ENCODE results near the gene TMLHE. TPM values are rescaled to one million over a fixed set of nuclear protein-coding genes. Genes with fewer than 3 reads are reported as not detected.
A peak's percentile ranks its signal among the peaks of the same experiment; 100 is the strongest.
"Not testable (repeated sequence)": the region's sequence is repeated elsewhere in the genome, so short reads cannot be mapped to it uniquely, and the experiment has no call there.

Gene TMLHE
- total and polyA plus RNA-seq, 4 experiments from 2014 or later = 12.8 to 15.7 (median 15.3) TPM

- DNase-seq = peak in 1 of 5 donors; percentile 20
- Mint-ChIP-seq H3K36me3 (peaks cover 11 to 23% of the 10 kb centered on the region in 2 donors), H3K4me3 (peak overlapping the region in 2 of 8 donors; percentile 20 to 37)
Observed at GRCh38 chrX:155577682-155578081, 35.1 kb downstream of the TMLHE start.

GRCh38 chrX:155563099-155563498 lies 49.7 kb downstream of the TMLHE start:
- DNase-seq = no peak
- Mint-ChIP-seq H3K9me3 (peaks cover 0 to 15% (median under 1%) of the 10 kb centered on the region in 8 donors), H3K36me3 (peaks cover 2 to 9% of the 10 kb centered on the region in 2 donors), H3K4me1 (peaks cover 0 to 2% (median 0%) of the 10 kb centered on the region in 4 donors), H3K27ac (no peak overlapping the region), H3K27me3 (no peaks in the 10 kb centered on the region), H3K4me3 (no peak overlapping the region)
- ChIA-PET CTCF (ENCODE audit: partially characterized antibody) (no interaction called here), POLR2A (ENCODE audit: partially characterized antibody) (no interaction called here)
- Histone ChIP-seq H3K9me3 (ENCODE audit: control insufficient read depth in 1 of 2, low read length in 2 of 2) (no peaks in the 10 kb centered on the region), H3K27me3 (ENCODE audit: insufficient read depth, low read length) (no peaks in the 10 kb centered on the region), H3K4me1 (ENCODE audit: insufficient read depth, low read length) (no peaks in the 10 kb centered on the region), H3K27ac (ENCODE audit: low read depth, low read length) (no peak overlapping the region), H3K4me3 (ENCODE audit: low read length in 2 of 2) (no peak overlapping the region), H3K36me3 (ENCODE audit: insufficient read depth, low read length) (no peaks in the 10 kb centered on the region)
- intact Hi-C loops (cut with micrococcal nuclease) = no loop called here

More at GRCh38 chrX:155577682-155578081, 35.1 kb downstream of the TMLHE start:
- ChIA-PET CTCF (ENCODE audit: partially characterized antibody) (no interaction called here), POLR2A (ENCODE audit: partially characterized antibody) (no interaction called here)
- Histone ChIP-seq H3K27me3 (ENCODE audit: insufficient read depth, low read length) (no peaks in the 10 kb centered on the region), H3K36me3 (ENCODE audit: insufficient read depth, low read length) (no peaks in the 10 kb centered on the region), H3K9me3 (ENCODE audit: control insufficient read depth in 1 of 2, low read length in 2 of 2) (no peaks in the 10 kb centered on the region), H3K27ac (ENCODE audit: low read depth, low read length) (no peak overlapping the region), H3K4me1 (ENCODE audit: insufficient read depth, low read length) (peaks cover 5% of the 10 kb centered on the region), H3K4me3 (ENCODE audit: low read length in 2 of 2) (no peak overlapping the region)
- peaks cover 2 to 15% (median 8%) of the 10 kb centered on the region in 4 donors for H3K4me1 Mint-ChIP-seq
- H3K9me3 Mint-ChIP-seq = peaks cover 0 to 35% (median 23%) of the 10 kb centered on the region in 8 donors
- no peaks in the 10 kb centered on the region for H3K27me3 Mint-ChIP-seq
- intact Hi-C loops (cut with micrococcal nuclease) = no loop called here
- peak overlapping the region in 2 of 7 donors; percentile 44 for H3K27ac Mint-ChIP-seq

GRCh38 chrX:155544881-155545280 lies 67.9 kb downstream of the TMLHE start:
- H3K4me3 Mint-ChIP-seq = no peak overlapping the region
- Histone ChIP-seq H3K4me1 (ENCODE audit: insufficient read depth, low read length) (no peaks in the 10 kb centered on the region), H3K36me3 (ENCODE audit: insufficient read depth, low read length) (peaks cover 7% of the 10 kb centered on the region), H3K27ac (ENCODE audit: low read depth, low read length) (no peak overlapping the region), H3K27me3 (ENCODE audit: insufficient read depth, low read length) (no peaks in the 10 kb centered on the region), H3K4me3 (ENCODE audit: low read length in 2 of 2) (no peak overlapping the region), H3K9me3 (ENCODE audit: control insufficient read depth in 1 of 2, low read length in 2 of 2) (peaks cover 0 to 3% of the 10 kb centered on the region in 2 donors)
- peaks cover 38 to 55% of the 10 kb centered on the region in 2 donors for H3K36me3 Mint-ChIP-seq
- H3K4me1 Mint-ChIP-seq = no peaks in the 10 kb centered on the region
- no peak overlapping the region for H3K27ac Mint-ChIP-seq
- DNase-seq = no peak
- H3K9me3 Mint-ChIP-seq = peaks cover 0 to 25% (median 21%) of the 10 kb centered on the region in 8 donors
- ChIA-PET POLR2A (ENCODE audit: partially characterized antibody) (no interaction called here), CTCF (ENCODE audit: partially characterized antibody) (no interaction called here)
- H3K27me3 Mint-ChIP-seq = no peaks in the 10 kb centered on the region
- intact Hi-C loops (cut with micrococcal nuclease) = no loop called here

GRCh38 chrX:155535866-155536265 lies 76.9 kb downstream of the TMLHE start:
- no peak overlapping the region for H3K4me3 ChIP-seq (ENCODE audit: low read length in 2 of 2)
- H3K4me1 ChIP-seq (ENCODE audit: insufficient read depth, low read length) = no peaks in the 10 kb centered on the region
- H3K27ac ChIP-seq (ENCODE audit: low read depth, low read length) = no peak overlapping the region
- Mint-ChIP-seq H3K27me3 (no peaks in the 10 kb centered on the region), H3K4me3 (no peak overlapping the region), H3K27ac (no peak overlapping the region), H3K36me3 (peaks cover 31 to 38% of the 10 kb centered on the region in 2 donors), H3K4me1 (no peaks in the 10 kb centered on the region), H3K9me3 (peaks cover 0 to 5% (median 1%) of the 10 kb centered on the region in 8 donors)
- POLR2A ChIA-PET (ENCODE audit: partially characterized antibody) = no interaction called here
- no peaks in the 10 kb centered on the region for H3K9me3 ChIP-seq (ENCODE audit: control insufficient read depth in 1 of 2, low read length in 2 of 2)
- no peak for DNase-seq
- intact Hi-C loops (cut with micrococcal nuclease) = no loop called here
- H3K27me3 ChIP-seq (ENCODE audit: insufficient read depth, low read length) = no peaks in the 10 kb centered on the region
- CTCF ChIA-PET (ENCODE audit: partially characterized antibody) = no interaction called here
- no peaks in the 10 kb centered on the region for H3K36me3 ChIP-seq (ENCODE audit: insufficient read depth, low read length)

- Mint-ChIP-seq H3K4me1 (no peaks in the 10 kb centered on the region), H3K4me3 (no peak overlapping the region), H3K36me3 (peaks cover 33 to 45% of the 10 kb centered on the region in 2 donors), H3K9me3 (peaks cover 0 to 5% (median under 1%) of the 10 kb centered on the region in 8 donors), H3K27ac (no peak overlapping the region), H3K27me3 (no peaks in the 10 kb centered on the region)
- H3K4me1 ChIP-seq (ENCODE audit: insufficient read depth, low read length) = no peaks in the 10 kb centered on the region
- H3K27ac ChIP-seq (ENCODE audit: low read depth, low read length) = no peak overlapping the region
- intact Hi-C loops (cut with micrococcal nuclease) = no loop called here
- ChIA-PET CTCF (ENCODE audit: partially characterized antibody) (no interaction called here), POLR2A (ENCODE audit: partially characterized antibody) (no interaction called here)
- no peaks in the 10 kb centered on the region for H3K36me3 ChIP-seq (ENCODE audit: insufficient read depth, low read length)
- H3K9me3 ChIP-seq (ENCODE audit: control insufficient read depth in 1 of 2, low read length in 2 of 2) = no peaks in the 10 kb centered on the region
- no peak for DNase-seq
- H3K27me3 ChIP-seq (ENCODE audit: insufficient read depth, low read length) = no peaks in the 10 kb centered on the region
- H3K4me3 ChIP-seq (ENCODE audit: low read length in 2 of 2) = no peak overlapping the region
Observed at GRCh38 chrX:155534800-155535199, 78.0 kb downstream of the TMLHE start.

- H3K27ac ChIP-seq (ENCODE audit: low read depth, low read length); H3K9me3 ChIP-seq (ENCODE audit: control insufficient read depth in 1 of 2, low read length in 2 of 2); CTCF ChIA-PET (ENCODE audit: partially characterized antibody); H3K36me3 ChIP-seq (ENCODE audit: insufficient read depth, low read length); H3K4me1 ChIP-seq (ENCODE audit: insufficient read depth, low read length); H3K27me3 ChIP-seq (ENCODE audit: insufficient read depth, low read length); H3K4me3 ChIP-seq (ENCODE audit: low read length in 2 of 2); POLR2A ChIA-PET (ENCODE audit: partially characterized antibody); H3K4me1 Mint-ChIP-seq; H3K27ac Mint-ChIP-seq; DNase-seq; H3K4me3 Mint-ChIP-seq; intact Hi-C loops (cut with micrococcal nuclease); H3K27me3 Mint-ChIP-seq: not testable (repeated sequence)
- Mint-ChIP-seq H3K9me3 (peaks cover 0 to 43% (median 22%) of the 10 kb centered on the region in 8 donors), H3K36me3 (peaks cover 53 to 58% of the 10 kb centered on the region in 2 donors)
Observed at GRCh38 chrX:155527023-155527422, 85.7 kb downstream of the TMLHE start.

- Mint-ChIP-seq H3K27me3 (no peaks in the 10 kb centered on the region), H3K9me3 (peaks cover 0 to 7% (median 0%) of the 10 kb centered on the region in 8 donors), H3K27ac (no peak overlapping the region), H3K4me3 (no peak overlapping the region), H3K4me1 (no peaks in the 10 kb centered on the region), H3K36me3 (peaks cover 32 to 37% of the 10 kb centered on the region in 2 donors)
- ChIA-PET CTCF (ENCODE audit: partially characterized antibody) (no interaction called here), POLR2A (ENCODE audit: partially characterized antibody) (no interaction called here)
- Histone ChIP-seq H3K27ac (ENCODE audit: low read depth, low read length) (no peak overlapping the region), H3K4me3 (ENCODE audit: low read length in 2 of 2) (no peak overlapping the region), H3K9me3 (ENCODE audit: control insufficient read depth in 1 of 2, low read length in 2 of 2) (no peaks in the 10 kb centered on the region), H3K4me1 (ENCODE audit: insufficient read depth, low read length) (no peaks in the 10 kb centered on the region), H3K36me3 (ENCODE audit: insufficient read depth, low read length) (no peaks in the 10 kb centered on the region), H3K27me3 (ENCODE audit: insufficient read depth, low read length) (no peaks in the 10 kb centered on the region)
- intact Hi-C loops (cut with micrococcal nuclease) = no loop called here
- DNase-seq = no peak
Observed at GRCh38 chrX:155514225-155514624, 98.5 kb downstream of the TMLHE start.

GRCh38 chrX:155505296-155505695 lies 107.5 kb downstream of the TMLHE start:
- no peak overlapping the region for H3K4me3 ChIP-seq (ENCODE audit: low read length in 2 of 2)
- Mint-ChIP-seq H3K9me3 (peaks cover 0 to 3% (median 0%) of the 10 kb centered on the region in 8 donors), H3K4me3 (no peak overlapping the region), H3K36me3 (peaks cover 15 to 27% of the 10 kb centered on the region in 2 donors), H3K27ac (no peak overlapping the region), H3K27me3 (no peaks in the 10 kb centered on the region), H3K4me1 (no peaks in the 10 kb centered on the region)
- no peak for DNase-seq
- H3K9me3 ChIP-seq (ENCODE audit: control insufficient read depth in 1 of 2, low read length in 2 of 2) = no peaks in the 10 kb centered on the region
- no peak overlapping the region for H3K27ac ChIP-seq (ENCODE audit: low read depth, low read length)
- ChIA-PET POLR2A (ENCODE audit: partially characterized antibody) (no interaction called here), CTCF (ENCODE audit: partially characterized antibody) (no interaction called here)
- H3K27me3 ChIP-seq (ENCODE audit: insufficient read depth, low read length) = no peaks in the 10 kb centered on the region
- intact Hi-C loops (cut with micrococcal nuclease) = no loop called here
- H3K36me3 ChIP-seq (ENCODE audit: insufficient read depth, low read length) = no peaks in the 10 kb centered on the region
- no peaks in the 10 kb centered on the region for H3K4me1 ChIP-seq (ENCODE audit: insufficient read depth, low read length)

All from CD4-positive, alpha-beta memory T cell (primary cell).